HEK293 (cell line): ENCODE results near the gene RAP1B.
A peak's percentile ranks its signal among the peaks of the same experiment; 100 is the strongest.

Experiments used
- GLIS2 ChIP-seq: fragments of 450-650 bp; formaldehyde crosslinking; IDR thresholded peaks from 2 replicates; pipeline ENCODE4 v1.5.1; 2016; ENCODE audit warnings: missing biosample characterization, missing genetic modification characterization
- HOXC10 ChIP-seq: sonication (generic); formaldehyde crosslinking; IDR thresholded peaks from 2 replicates; pipeline ENCODE4 v1.8.1; 2023; ENCODE audit warnings: mild to moderate bottlenecking, missing genetic modification reagents
- HOXD13 ChIP-seq: sonication (generic); formaldehyde crosslinking; IDR thresholded peaks from 2 replicates; pipeline ENCODE4 v1.8.0; 2022; ENCODE audit warnings: missing genetic modification reagents, borderline replicate concordance
- SP3 ChIP-seq: fragments of 450-650 bp; formaldehyde crosslinking; IDR thresholded peaks from 2 replicates; pipeline ENCODE4 v1.5.1; 2016; ENCODE audit warnings: missing biosample characterization, missing genetic modification characterization
- ZBTB1 ChIP-seq: fragments of 450-650 bp; formaldehyde crosslinking; IDR thresholded peaks from 2 replicates; pipeline ENCODE4 v1.5.1; 2016; ENCODE audit warnings: missing biosample characterization, missing genetic modification characterization
- ZFHX2 ChIP-seq: fragments of 450-650 bp; formaldehyde crosslinking; conservative IDR thresholded peaks from 2 replicates; pipeline ENCODE4 v1.5.1; 2016; ENCODE audit warnings: missing biosample characterization, missing genetic modification characterization
- ZFP3 ChIP-seq: fragments of 450-650 bp; formaldehyde crosslinking; IDR thresholded peaks from 2 replicates; pipeline ENCODE4 v1.5.1; 2016; ENCODE audit warnings: low read depth, missing biosample characterization, missing genetic modification characterization
- ZFP69B ChIP-seq: fragments of 450-650 bp; formaldehyde crosslinking; IDR thresholded peaks from 2 replicates; pipeline ENCODE4 v1.5.1; 2016; ENCODE audit warnings: missing biosample characterization, missing genetic modification characterization
- ZNF155 ChIP-seq: fragments of 450-650 bp; formaldehyde crosslinking; IDR thresholded peaks from 2 replicates; pipeline ENCODE4 v1.5.1; 2016; ENCODE audit warnings: missing biosample characterization, missing genetic modification characterization
- ZNF280D ChIP-seq: fragments of 450-650 bp; formaldehyde crosslinking; IDR thresholded peaks from 2 replicates; pipeline ENCODE4 v1.5.1; 2016; ENCODE audit warnings: missing biosample characterization, missing genetic modification characterization
- ZNF324 ChIP-seq: fragments of 450-650 bp; formaldehyde crosslinking; IDR thresholded peaks from 2 replicates; pipeline ENCODE4 v1.5.1; 2016; ENCODE audit warnings: missing biosample characterization, missing genetic modification characterization
- ZNF37A ChIP-seq: fragments of 450-650 bp; IDR thresholded peaks from 2 replicates; pipeline ENCODE4 v1.5.1; 2018; ENCODE audit warnings: missing biosample characterization, missing genetic modification characterization
- ZNF394 ChIP-seq: fragments of 450-650 bp; formaldehyde crosslinking; IDR thresholded peaks from 2 replicates; pipeline ENCODE4 v1.5.1; 2016; ENCODE audit warnings: missing biosample characterization, missing genetic modification characterization, mild to moderate bottlenecking, moderate library complexity, borderline replicate concordance
- ZNF561 ChIP-seq: fragments of 450-650 bp; IDR thresholded peaks from 2 replicates; pipeline ENCODE4 v1.5.1; 2018; ENCODE audit warnings: missing biosample characterization, missing genetic modification characterization, borderline replicate concordance
- ZNF571 ChIP-seq: fragments of 450-650 bp; formaldehyde crosslinking; IDR thresholded peaks from 2 replicates; pipeline ENCODE4 v1.5.0; 2017; ENCODE audit warnings: missing biosample characterization, missing genetic modification characterization
- ZNF626 ChIP-seq: fragments of 450-650 bp; sonication (Bioruptor Pico); formaldehyde crosslinking; IDR thresholded peaks from 2 replicates; pipeline ENCODE4 v1.5.1; 2018; ENCODE audit warnings: missing biosample characterization, missing genetic modification characterization, inconsistent platforms
- ZNF660 ChIP-seq: fragments of 450-650 bp; IDR thresholded peaks from 2 replicates; pipeline ENCODE4 v1.5.1; 2018; ENCODE audit warnings: missing biosample characterization, mild to moderate bottlenecking, missing genetic modification characterization
- ZNF701 ChIP-seq: fragments of 450-650 bp; formaldehyde crosslinking; IDR thresholded peaks from 2 replicates; pipeline ENCODE4 v1.5.1; 2016; ENCODE audit warnings: missing biosample characterization, missing genetic modification characterization
- ZNF704 ChIP-seq: fragments of 450-650 bp; formaldehyde crosslinking; IDR thresholded peaks from 2 replicates; pipeline ENCODE4 v1.5.1; 2016; ENCODE audit warnings: missing biosample characterization, missing genetic modification characterization
- ZNF837 ChIP-seq: fragments of 450-650 bp; formaldehyde crosslinking; IDR thresholded peaks from 2 replicates; pipeline ENCODE4 v1.5.1; 2016; ENCODE audit warnings: missing biosample characterization, missing genetic modification characterization
- TF ChIP-seq, protein P1 (sequence below): fragments of 450-650 bp; formaldehyde crosslinking; IDR thresholded peaks from 2 replicates; pipeline ENCODE4 v1.5.1; 2016; ENCODE audit warnings: missing biosample characterization, missing genetic modification characterization
- TF ChIP-seq, protein P2 (sequence below): fragments of 450-650 bp; formaldehyde crosslinking; IDR thresholded peaks from 2 replicates; pipeline ENCODE4 v1.5.1; 2016; ENCODE audit warnings: missing biosample characterization, missing genetic modification characterization, borderline replicate concordance
- TF ChIP-seq, protein P3 (sequence below): fragments of 450-650 bp; formaldehyde crosslinking; conservative IDR thresholded peaks from 2 replicates; pipeline ENCODE4 v1.5.1; 2016; ENCODE audit warnings: low read depth, missing biosample characterization, missing genetic modification characterization
- TF ChIP-seq, protein P4 (sequence below): fragments of 450-650 bp; formaldehyde crosslinking; IDR thresholded peaks from 2 replicates; pipeline ENCODE4 v1.5.1; 2016; ENCODE audit warnings: missing biosample characterization, missing genetic modification characterization
- TF ChIP-seq, protein P5 (sequence below): fragments of 450-650 bp; formaldehyde crosslinking; IDR thresholded peaks from 2 replicates; pipeline ENCODE4 v1.5.1; 2016; ENCODE audit warnings: missing biosample characterization, missing genetic modification characterization, low read depth

The RAP1B gene

GRCh38 chr12:68610370-68611093 is at the start of gene RAP1B (continued):
- TF ChIP-seq ZNF561 (tag by site-specific recombination) (no peak), ZNF155 (tag by site-specific recombination) (no peak), ZBTB1 (tag by site-specific recombination) (no peak), ZNF626 (tag by site-specific recombination) (no peak), ZNF37A (no peak), HOXD13 (CRISPR knock-in tag) (no peak), ZNF280D (no peak), ZFP3 (tag by site-specific recombination) (no peak), ZFP69B (tag by site-specific recombination) (no peak), SP3 (tag by site-specific recombination) (peak; percentile 59; the same call in 1 of the 2 replicates), ZFHX2 (tag by site-specific recombination) (peak; percentile 70), ZNF704 (no peak), ZNF324 (tag by site-specific recombination) (no peak), ZNF394 (no peak), ZNF660 (tag by site-specific recombination) (peak; percentile 34; the same call in 1 of the 2 replicates), HOXC10 (no peak), ZNF571 (tag by site-specific recombination) (no peak), ZNF837 (tag by site-specific recombination) (no peak), ZNF701 (tag by site-specific recombination) (no peak), GLIS2 (tag by site-specific recombination) (no peak)
- TF ChIP-seq, protein P1, sequence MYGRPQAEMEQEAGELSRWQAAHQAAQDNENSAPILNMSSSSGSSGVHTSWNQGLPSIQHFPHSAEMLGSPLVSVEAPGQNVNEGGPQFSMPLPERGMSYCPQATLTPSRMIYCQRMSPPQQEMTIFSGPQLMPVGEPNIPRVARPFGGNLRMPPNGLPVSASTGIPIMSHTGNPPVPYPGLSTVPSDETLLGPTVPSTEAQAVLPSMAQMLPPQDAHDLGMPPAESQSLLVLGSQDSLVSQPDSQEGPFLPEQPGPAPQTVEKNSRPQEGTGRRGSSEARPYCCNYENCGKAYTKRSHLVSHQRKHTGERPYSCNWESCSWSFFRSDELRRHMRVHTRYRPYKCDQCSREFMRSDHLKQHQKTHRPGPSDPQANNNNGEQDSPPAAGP (tag by site-specific recombination): no peak
- TF ChIP-seq, protein P2, sequence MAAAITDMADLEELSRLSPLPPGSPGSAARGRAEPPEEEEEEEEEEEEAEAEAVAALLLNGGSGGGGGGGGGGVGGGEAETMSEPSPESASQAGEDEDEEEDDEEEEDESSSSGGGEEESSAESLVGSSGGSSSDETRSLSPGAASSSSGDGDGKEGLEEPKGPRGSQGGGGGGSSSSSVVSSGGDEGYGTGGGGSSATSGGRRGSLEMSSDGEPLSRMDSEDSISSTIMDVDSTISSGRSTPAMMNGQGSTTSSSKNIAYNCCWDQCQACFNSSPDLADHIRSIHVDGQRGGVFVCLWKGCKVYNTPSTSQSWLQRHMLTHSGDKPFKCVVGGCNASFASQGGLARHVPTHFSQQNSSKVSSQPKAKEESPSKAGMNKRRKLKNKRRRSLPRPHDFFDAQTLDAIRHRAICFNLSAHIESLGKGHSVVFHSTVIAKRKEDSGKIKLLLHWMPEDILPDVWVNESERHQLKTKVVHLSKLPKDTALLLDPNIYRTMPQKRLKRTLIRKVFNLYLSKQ (tag by site-specific recombination): no peak
- TF ChIP-seq, protein P3, sequence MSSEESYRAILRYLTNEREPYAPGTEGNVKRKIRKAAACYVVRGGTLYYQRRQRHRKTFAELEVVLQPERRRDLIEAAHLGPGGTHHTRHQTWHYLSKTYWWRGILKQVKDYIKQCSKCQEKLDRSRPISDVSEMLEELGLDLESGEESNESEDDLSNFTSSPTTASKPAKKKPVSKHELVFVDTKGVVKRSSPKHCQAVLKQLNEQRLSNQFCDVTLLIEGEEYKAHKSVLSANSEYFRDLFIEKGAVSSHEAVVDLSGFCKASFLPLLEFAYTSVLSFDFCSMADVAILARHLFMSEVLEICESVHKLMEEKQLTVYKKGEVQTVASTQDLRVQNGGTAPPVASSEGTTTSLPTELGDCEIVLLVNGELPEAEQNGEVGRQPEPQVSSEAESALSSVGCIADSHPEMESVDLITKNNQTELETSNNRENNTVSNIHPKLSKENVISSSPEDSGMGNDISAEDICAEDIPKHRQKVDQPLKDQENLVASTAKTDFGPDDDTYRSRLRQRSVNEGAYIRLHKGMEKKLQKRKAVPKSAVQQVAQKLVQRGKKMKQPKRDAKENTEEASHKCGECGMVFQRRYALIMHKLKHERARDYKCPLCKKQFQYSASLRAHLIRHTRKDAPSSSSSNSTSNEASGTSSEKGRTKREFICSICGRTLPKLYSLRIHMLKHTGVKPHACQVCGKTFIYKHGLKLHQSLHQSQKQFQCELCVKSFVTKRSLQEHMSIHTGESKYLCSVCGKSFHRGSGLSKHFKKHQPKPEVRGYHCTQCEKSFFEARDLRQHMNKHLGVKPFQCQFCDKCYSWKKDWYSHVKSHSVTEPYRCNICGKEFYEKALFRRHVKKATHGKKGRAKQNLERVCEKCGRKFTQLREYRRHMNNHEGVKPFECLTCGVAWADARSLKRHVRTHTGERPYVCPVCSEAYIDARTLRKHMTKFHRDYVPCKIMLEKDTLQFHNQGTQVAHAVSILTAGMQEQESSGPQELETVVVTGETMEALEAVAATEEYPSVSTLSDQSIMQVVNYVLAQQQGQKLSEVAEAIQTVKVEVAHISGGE (tag by site-specific recombination): no peak
- TF ChIP-seq, protein P4, sequence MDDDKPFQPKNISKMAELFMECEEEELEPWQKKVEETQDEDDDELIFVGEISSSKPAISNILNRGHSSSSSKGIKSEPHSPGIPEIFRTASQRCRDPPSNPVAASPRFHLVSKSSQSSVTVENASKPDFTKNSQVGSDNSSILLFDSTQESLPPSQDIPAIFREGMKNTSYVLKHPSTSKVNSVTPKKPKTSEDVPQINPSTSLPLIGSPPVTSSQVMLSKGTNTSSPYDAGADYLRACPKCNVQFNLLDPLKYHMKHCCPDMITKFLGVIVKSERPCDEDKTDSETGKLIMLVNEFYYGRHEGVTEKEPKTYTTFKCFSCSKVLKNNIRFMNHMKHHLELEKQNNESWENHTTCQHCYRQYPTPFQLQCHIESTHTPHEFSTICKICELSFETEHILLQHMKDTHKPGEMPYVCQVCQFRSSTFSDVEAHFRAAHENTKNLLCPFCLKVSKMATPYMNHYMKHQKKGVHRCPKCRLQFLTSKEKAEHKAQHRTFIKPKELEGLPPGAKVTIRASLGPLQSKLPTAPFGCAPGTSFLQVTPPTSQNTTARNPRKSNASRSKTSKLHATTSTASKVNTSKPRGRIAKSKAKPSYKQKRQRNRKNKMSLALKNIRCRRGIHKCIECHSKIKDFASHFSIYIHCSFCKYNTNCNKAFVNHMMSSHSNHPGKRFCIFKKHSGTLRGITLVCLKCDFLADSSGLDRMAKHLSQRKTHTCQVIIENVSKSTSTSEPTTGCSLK (tag by site-specific recombination): no peak
- TF ChIP-seq, protein P5, sequence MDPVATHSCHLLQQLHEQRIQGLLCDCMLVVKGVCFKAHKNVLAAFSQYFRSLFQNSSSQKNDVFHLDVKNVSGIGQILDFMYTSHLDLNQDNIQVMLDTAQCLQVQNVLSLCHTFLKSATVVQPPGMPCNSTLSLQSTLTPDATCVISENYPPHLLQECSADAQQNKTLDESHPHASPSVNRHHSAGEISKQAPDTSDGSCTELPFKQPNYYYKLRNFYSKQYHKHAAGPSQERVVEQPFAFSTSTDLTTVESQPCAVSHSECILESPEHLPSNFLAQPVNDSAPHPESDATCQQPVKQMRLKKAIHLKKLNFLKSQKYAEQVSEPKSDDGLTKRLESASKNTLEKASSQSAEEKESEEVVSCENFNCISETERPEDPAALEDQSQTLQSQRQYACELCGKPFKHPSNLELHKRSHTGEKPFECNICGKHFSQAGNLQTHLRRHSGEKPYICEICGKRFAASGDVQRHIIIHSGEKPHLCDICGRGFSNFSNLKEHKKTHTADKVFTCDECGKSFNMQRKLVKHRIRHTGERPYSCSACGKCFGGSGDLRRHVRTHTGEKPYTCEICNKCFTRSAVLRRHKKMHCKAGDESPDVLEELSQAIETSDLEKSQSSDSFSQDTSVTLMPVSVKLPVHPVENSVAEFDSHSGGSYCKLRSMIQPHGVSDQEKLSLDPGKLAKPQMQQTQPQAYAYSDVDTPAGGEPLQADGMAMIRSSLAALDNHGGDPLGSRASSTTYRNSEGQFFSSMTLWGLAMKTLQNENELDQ: no peak
